Coronary artery (tissue), 2 donors: ENCODE measurements around the gene KRTAP12-3.

Source experiments
- DNase-seq: peaks from one replicate; pipeline ENCODE4 v3.0.0-alpha.2; 2017; ENCODE audit warnings: low spot score
- H3K27ac ChIP-seq, 2 donors: fragments of 200-600 bp; sonication (generic); one replicate each; pipeline ENCODE4 v1.5.1; 2016 to 2019
- H3K4me3 ChIP-seq: fragments of 200-600 bp; sonication (generic); 2 replicates; pipeline ENCODE4 v1.5.1; 2016; ENCODE audit warnings: mild to moderate bottlenecking, moderate library complexity
- CTCF ChIP-seq: fragments of 200-600 bp; sonication (generic); IDR thresholded peaks from one replicate; pipeline ENCODE4 v1.5.1; 2019; ENCODE audit warnings: antibody characterized with exemption

KRTAP12-3 gene

GRCh38 chr21:44613386-44614155, 44.2 kb upstream of the KRTAP12-3 start:
- Histone ChIP-seq H3K27ac (no peak overlapping the region), H3K4me3 (no peak overlapping the region)
- DNase-seq: no peak
- TF ChIP-seq CTCF: no peak

DNA sequence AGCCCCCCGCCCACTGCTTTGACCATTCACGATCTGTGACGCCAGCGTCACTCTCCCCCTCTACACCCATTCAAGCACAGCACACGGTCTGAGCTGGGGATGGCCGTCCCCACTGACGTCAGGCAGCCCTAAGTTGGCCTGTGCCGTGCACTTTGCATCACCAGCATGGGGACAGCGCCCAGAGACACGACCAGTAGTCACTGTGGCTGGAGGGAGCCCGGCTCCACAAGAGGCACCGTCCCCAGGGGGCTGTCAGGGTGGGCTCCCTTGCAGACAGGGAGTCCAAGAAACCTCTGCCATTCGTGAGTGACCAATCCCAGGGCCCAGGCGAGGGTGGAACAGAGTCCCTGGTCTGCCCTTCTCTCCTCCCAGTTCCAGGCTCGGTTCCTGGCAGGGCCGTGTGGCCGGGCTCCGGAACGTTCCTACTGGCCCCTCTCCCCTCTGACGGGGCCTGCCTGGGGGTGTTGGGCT, 43.5 kb upstream of the KRTAP12-3 start:
- H3K4me3 ChIP-seq: no peak overlapping the region
- DNase-seq: no peak
- no peak overlapping the region for H3K27ac ChIP-seq
- no peak for TF ChIP-seq CTCF

DNA sequence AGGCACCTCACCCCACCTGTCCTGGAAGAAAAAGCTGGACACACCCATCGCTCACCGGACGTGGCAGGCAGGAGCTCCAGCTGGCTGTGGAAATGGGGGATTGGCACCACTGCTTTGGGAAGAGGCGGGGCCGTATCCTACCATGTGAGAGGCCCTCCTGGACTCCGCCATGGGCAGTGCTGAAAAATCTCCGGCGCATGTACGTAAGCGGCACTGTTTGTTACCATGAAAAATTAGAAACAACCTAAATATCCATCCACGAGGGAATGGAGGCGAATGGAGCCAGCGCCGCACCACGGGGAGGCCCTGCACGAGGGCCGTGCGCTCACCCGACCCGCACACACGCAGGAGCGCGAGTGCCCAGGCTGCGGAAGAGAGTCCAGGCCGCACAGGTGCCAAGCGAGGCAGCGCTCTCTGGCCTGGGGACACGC, 42.8 kb upstream of the KRTAP12-3 start:
- TF ChIP-seq CTCF: no peak
- no peak overlapping the region for H3K27ac ChIP-seq
- no peak for DNase-seq
- no peak overlapping the region for H3K4me3 ChIP-seq

GRCh38 chr21:44615466-44615865, 42.3 kb upstream of the KRTAP12-3 start:
- Histone ChIP-seq H3K4me3 (no peak overlapping the region), H3K27ac (no peak overlapping the region)
- no peak for TF ChIP-seq CTCF
- DNase-seq: no peak

- DNase-seq: no peak
Measured at GRCh38 chr21:44615911-44616590, 41.7 kb upstream of the KRTAP12-3 start.

GRCh38 chr21:44616591-44616926, 41.2 kb upstream of the KRTAP12-3 start:
- peak; percentile 66 for DNase-seq
- no peak for TF ChIP-seq CTCF
- H3K4me3 ChIP-seq: no peak overlapping the region
- no peak overlapping the region for H3K27ac ChIP-seq

More at GRCh38 chr21:44615911-44616590, 41.7 kb upstream of the KRTAP12-3 start:
- no peak overlapping the region for H3K27ac ChIP-seq
- no peak for TF ChIP-seq CTCF
- no peak overlapping the region for H3K4me3 ChIP-seq

DNA sequence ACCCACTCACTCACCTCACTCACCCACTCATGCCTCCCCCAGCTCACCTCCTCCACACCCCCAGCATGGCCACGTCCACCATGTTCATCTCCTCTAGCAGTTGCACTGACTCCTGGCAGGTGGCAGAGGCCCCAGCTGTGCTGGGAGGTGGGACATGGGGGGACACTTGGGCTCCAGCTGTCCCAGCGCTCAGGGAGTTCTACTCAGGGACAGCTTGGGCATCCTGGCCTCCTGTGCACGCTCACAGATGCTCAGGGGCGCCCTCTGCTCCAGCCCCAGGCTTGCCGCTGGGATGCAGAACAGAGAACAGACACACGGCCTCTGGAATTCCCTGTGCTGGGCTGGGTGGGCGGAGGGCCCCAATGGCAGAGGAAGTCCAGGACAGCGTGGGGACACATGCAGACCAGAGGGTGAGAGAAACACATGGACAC, 40.6 kb upstream of the KRTAP12-3 start:
- TF ChIP-seq CTCF: no peak
- no peak overlapping the region for H3K4me3 ChIP-seq
- no peak for DNase-seq
- H3K27ac ChIP-seq: no peak overlapping the region
